Kidney epithelial cell (primary cell): ENCODE results near the gene HSDL1. TPM values are rescaled to one million over a fixed set of nuclear protein-coding genes. Genes with fewer than 3 reads are reported as not detected.

Experiments
- DNase-seq: peaks from one replicate; pipeline ENCODE4 v3.0.0-alpha.2; 2010; ENCODE audit warnings: low read depth
- H3K27me3 ChIP-seq: 2 replicates; pipeline ENCODE4 v1.6.0; 2011; ENCODE audit warnings: low read length; ENCODE audit not compliant: control insufficient read depth, insufficient read depth
- H3K36me3 ChIP-seq: 2 replicates; pipeline ENCODE4 v1.5.1; 2011; ENCODE audit warnings: low read length; ENCODE audit not compliant: control insufficient read depth, insufficient read depth
- H3K4me3 ChIP-seq: 2 replicates; pipeline ENCODE4 v1.5.1; 2011; ENCODE audit warnings: low read depth, mild to moderate bottlenecking, control low read depth, low read length
- total RNA-seq: library from RNA; depleted of rRNA; stranded (reverse); fragments of >200 nt; gene quantifications from 2 replicates; pipeline ENCODE4 v1.2.3, GENCODE V29; 2015
- TF ChIP-seq, protein P1 (sequence below): IDR thresholded peaks from 2 replicates; pipeline ENCODE4 v1.5.1; 2011; ENCODE audit warnings: mild to moderate bottlenecking, moderate library complexity, low read length, control low read depth, inconsistent platforms; ENCODE audit not compliant: insufficient read depth, poor library complexity, severe bottlenecking

Gene HSDL1
- total RNA-seq, 1 donor from 2014 or later = 37.9 TPM

DNA sequence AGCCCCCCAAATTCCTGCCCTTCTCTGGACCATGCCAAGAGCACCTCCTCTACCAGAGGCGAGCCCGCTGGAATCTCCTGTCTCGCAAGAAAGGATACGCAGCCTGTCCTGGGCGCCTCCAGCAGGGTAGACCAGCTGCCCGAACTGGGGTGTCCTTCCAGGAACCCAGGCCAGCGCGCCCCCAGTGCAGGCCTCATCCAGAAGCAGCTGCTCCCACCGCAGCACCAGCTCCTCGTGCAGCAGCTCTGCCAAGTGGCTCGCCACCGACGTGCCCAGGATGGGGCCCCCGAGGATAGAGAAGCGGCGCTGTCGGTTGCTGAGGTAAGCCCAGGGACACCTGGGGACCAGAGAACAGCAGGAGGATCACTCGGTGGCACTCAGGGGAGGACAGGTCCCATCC lies 37.1 kb upstream of the HSDL1 start:
- peaks cover 2% of the 10 kb centered on the region for H3K36me3 ChIP-seq
- no peak for DNase-seq
- no peak overlapping the region for H3K4me3 ChIP-seq
- no peaks in the 10 kb centered on the region for H3K27me3 ChIP-seq
- TF ChIP-seq, protein P1, sequence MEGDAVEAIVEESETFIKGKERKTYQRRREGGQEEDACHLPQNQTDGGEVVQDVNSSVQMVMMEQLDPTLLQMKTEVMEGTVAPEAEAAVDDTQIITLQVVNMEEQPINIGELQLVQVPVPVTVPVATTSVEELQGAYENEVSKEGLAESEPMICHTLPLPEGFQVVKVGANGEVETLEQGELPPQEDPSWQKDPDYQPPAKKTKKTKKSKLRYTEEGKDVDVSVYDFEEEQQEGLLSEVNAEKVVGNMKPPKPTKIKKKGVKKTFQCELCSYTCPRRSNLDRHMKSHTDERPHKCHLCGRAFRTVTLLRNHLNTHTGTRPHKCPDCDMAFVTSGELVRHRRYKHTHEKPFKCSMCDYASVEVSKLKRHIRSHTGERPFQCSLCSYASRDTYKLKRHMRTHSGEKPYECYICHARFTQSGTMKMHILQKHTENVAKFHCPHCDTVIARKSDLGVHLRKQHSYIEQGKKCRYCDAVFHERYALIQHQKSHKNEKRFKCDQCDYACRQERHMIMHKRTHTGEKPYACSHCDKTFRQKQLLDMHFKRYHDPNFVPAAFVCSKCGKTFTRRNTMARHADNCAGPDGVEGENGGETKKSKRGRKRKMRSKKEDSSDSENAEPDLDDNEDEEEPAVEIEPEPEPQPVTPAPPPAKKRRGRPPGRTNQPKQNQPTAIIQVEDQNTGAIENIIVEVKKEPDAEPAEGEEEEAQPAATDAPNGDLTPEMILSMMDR = no peak

DNA sequence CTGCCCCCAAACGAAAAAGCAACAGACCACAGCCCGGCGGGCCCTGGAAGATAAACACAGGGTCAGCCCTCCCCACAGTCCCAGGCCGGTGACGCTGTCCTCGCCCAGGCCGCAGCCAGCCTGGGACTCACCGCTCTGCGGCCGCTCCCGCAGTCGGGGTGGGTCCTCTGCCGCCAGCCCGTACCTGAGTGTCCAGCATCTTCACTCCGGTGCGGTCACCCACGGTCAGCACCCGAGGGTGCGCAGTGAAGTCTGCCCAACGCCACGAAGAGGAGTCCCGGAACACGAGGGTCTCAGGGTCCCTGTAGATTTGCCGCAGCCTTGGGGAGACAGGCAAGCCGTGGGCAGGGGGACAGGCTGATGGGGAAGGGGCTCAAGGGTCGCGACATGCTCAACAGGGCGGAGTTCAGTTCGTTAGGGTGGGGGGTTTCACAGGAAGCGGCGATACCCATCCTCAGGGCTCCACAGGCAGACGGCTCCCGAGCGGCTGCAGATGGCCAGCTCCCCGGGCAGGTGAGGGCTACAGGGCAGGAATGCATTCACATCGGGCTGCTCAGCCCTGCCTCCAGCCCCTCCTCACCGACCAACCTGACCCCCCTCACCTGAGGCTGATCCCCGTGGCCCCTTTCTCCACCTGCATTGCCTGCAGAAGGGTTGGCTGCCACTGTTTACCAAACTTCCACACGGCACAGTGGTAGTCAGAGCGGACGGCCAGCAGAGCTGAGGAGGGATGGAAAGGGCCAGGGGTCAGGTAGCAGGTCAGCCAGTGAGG lies 36.4 kb upstream of the HSDL1 start:
- no peak for DNase-seq
- Histone ChIP-seq H3K27me3 (no peaks in the 10 kb centered on the region), H3K4me3 (no peak overlapping the region), H3K36me3 (peaks cover 2% of the 10 kb centered on the region)
- TF ChIP-seq, protein P1 = no peak

DNA sequence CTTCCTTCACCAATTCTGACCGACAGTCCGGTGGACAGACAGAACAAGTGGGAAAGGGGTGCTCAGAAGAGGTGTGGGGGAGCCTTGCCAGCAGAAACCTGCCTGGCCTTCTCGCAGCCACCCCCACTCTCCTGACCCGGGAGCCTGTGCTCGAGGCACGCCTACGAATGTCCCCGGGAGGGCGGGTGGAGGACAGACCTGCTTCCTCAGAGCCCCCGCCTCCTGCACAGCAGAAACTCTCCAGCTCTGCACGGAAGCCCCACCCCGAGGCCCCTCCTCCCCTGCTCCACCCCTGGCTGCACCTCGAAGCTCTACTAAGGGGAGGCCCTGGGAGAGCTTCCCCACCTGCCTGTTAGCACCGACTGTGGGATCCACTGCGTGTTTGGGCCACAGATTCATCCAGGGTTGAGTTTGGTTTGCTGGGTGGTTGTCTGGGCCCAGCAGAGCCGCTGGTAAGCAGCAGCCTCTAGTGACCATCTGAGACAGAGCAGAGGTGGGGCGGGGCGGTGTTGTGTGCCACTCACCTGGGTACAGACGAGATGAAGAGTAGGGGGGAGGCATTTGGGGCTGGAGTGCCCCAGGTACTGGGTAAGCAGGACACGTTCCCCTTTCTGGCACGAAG lies 35.7 kb upstream of the HSDL1 start:
- Histone ChIP-seq H3K36me3 (peaks cover 2% of the 10 kb centered on the region), H3K4me3 (no peak overlapping the region), H3K27me3 (no peaks in the 10 kb centered on the region)
- TF ChIP-seq, protein P1 = no peak
- no peak for DNase-seq

DNA sequence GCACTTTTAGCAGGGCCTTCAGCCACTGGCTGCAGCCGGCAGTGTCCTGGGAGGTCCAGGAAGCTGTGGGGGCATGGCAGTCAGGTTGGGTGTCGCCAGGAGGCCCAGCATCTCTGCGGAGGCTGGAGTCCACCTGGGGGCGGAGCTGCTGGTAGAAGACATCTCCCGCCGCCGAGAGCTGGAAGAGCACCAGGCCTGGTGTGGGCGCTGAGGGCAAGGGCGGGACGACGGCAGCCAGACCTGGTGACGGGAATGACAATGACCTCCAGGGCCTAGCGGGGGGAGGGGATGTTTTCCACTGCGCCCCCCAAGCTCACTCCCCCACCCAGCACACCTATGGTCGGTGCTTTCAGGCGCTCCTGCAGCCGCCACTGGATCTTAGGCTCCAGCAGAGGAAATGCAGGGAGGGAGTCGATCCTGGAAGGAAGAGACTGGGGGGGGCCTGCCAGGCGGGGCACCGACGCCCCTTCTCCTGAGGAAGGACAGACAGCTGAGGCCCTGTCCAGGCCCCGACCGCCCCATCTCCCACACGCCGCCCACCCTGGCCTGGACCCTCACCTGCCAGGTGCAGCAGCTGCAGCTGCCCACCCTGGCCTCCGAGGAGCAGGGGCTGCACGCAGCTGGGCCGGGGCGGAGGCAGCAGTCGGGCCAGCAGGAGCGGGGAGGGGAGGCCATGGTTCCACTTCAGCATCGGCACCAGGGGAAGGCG lies 34.8 kb upstream of the HSDL1 start:
- TF ChIP-seq, protein P1 = no peak
- peaks cover 2% of the 10 kb centered on the region for H3K36me3 ChIP-seq
- no peaks in the 10 kb centered on the region for H3K27me3 ChIP-seq
- no peak for DNase-seq
- H3K4me3 ChIP-seq = no peak overlapping the region

DNA sequence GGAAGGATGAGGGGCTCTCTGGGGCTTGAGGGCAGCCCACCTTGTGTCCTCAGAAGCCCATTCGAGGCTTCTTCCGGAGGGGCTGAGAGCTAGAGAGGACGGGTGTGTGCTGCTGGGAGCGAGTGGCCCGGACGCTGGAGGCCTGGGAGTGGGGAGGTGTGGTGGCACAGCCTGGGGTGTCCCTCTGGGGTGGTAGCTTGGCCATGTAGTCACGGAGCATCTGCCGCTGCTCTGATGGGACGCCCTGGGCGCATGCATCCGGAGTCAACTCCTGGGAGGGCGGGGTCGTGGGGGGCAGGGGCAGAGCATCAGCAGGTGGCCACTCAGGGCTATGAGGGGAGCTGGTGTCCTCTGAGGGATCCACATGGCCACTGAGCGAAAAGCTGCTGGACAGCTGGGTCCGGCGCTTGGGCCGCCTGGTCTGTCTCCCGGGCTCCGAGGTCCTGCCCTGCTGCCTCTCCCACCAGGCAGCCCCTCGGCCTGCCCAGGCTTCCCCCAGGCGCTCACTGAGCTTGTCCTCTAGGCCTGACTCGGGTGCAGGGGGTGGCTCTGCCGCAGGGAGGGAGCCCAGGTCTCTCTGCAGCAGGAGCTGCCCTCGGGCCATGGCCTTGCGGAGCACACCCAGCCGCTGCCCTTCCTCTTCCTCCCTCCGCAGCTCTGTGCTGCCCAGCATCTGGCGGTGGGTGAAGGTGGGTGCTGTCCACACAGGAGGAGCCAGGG lies 34.1 kb upstream of the HSDL1 start:
- Histone ChIP-seq H3K27me3 (no peaks in the 10 kb centered on the region), H3K36me3 (peaks cover under 1% of the 10 kb centered on the region), H3K4me3 (no peak overlapping the region)
- no peak for DNase-seq
- TF ChIP-seq, protein P1 = no peak
